Measurements from ENCODE around the gene ARMC12. TPM values are rescaled to one million over a fixed set of nuclear protein-coding genes. Genes with fewer than 3 reads are reported as not detected.

The ARMC12 gene
- total and polyA plus RNA-seq, 8 donors, result 0.45 to 1.7 (median 0.84) TPM

DNA sequence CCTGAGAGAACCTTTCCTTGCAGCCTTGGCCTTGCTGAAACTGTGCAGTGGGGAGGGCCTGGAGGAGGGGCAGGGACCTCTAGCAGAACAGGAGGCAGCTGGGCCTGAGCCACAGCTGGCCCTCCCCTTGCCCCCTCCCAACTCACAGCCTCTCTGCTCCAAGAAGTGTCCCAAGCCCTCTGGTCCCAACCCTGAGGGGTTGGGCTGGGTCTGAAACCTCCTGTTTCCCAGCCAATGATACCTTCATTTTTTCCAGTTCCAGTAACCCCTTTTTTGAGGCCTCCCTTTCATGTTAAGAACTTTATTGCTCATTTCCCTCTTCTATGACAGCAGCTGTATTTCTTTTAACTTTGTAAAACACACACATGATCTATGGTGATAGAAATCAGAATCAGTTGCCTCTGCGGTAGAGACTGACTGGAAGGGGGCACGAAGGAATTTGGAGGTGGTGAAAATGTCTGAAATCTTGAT is 17.9 kb upstream of the ARMC12 start:
- TF ChIP-seq, protein P1, sequence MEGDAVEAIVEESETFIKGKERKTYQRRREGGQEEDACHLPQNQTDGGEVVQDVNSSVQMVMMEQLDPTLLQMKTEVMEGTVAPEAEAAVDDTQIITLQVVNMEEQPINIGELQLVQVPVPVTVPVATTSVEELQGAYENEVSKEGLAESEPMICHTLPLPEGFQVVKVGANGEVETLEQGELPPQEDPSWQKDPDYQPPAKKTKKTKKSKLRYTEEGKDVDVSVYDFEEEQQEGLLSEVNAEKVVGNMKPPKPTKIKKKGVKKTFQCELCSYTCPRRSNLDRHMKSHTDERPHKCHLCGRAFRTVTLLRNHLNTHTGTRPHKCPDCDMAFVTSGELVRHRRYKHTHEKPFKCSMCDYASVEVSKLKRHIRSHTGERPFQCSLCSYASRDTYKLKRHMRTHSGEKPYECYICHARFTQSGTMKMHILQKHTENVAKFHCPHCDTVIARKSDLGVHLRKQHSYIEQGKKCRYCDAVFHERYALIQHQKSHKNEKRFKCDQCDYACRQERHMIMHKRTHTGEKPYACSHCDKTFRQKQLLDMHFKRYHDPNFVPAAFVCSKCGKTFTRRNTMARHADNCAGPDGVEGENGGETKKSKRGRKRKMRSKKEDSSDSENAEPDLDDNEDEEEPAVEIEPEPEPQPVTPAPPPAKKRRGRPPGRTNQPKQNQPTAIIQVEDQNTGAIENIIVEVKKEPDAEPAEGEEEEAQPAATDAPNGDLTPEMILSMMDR (IDR thresholded peaks at IDR 0.05), result no peak
- Histone ChIP-seq H3K27me3 (no peaks in the 10 kb centered on the region), H3K9me3 (no peaks in the 10 kb centered on the region), H3K27ac (peak overlapping the region; percentile 83 to 93), H3K4me3 (no peak overlapping the region), H3K36me3 (no peaks in the 10 kb centered on the region), H3K4me1 (peaks cover 25 to 64% of the 10 kb centered on the region in 2 donors)
- no peak for DNase-seq
- intact Hi-C loops (cut with DNase I), result no loop called here
- no peak for ATAC-seq

DNA sequence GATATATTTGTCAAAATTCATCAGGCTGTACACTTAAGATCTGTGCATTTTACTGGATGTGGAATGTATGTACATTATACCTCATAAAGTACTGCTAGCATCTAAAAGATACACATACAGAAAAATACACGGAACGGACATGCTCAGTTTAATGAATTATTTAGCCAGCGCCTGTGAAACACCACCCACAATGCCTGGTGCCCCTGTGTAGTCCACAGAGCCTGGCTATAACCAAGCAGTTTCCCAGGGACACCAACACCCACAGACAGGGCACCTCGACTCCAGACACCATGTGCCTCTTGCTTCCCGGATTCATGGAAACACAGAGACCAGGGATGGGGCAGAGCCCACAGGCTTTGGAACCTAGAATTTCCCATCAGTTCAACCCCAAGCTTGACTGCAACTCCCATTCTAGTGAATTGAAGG is 17.4 kb upstream of the ARMC12 start:
- ATAC-seq, result peak; percentile 10
- H3K27ac ChIP-seq, result peak overlapping the region; percentile 83 to 93
- TF ChIP-seq, protein P1 (IDR thresholded peaks at IDR 0.05), result no peak

GRCh38 chr6:35719830-35720733 is 16.8 kb upstream of the ARMC12 start:
- peak overlapping the region; percentile 83 to 93 for H3K27ac ChIP-seq
- no peaks in the 10 kb centered on the region for H3K27me3 ChIP-seq
- TF ChIP-seq, protein P1 (IDR thresholded peaks at IDR 0.05), result no peak
- peaks cover 26 to 75% of the 10 kb centered on the region in 2 donors for H3K4me1 ChIP-seq
- no peaks in the 10 kb centered on the region for H3K9me3 ChIP-seq
- intact Hi-C loops (cut with DNase I), result no loop called here
- ATAC-seq (peak; percentile 70), DNase-seq (peak in 3 of 4 donors; percentile 64 to 82 (median 70))
- H3K4me3 ChIP-seq, result peak overlapping the region in 1 of 2 donors; percentile 30
- no peaks in the 10 kb centered on the region for H3K36me3 ChIP-seq

More for the DNA sequence above, 17.4 kb upstream of the ARMC12 start:
- no peaks in the 10 kb centered on the region for H3K27me3 ChIP-seq
- intact Hi-C loops (cut with DNase I), result no loop called here
- H3K9me3 ChIP-seq, result no peaks in the 10 kb centered on the region
- H3K4me1 ChIP-seq, result peaks cover 25 to 69% of the 10 kb centered on the region in 2 donors
- peak overlapping the region in 1 of 2 donors; percentile 30 for H3K4me3 ChIP-seq
- H3K36me3 ChIP-seq, result no peaks in the 10 kb centered on the region
- DNase-seq, result no peak

DNA sequence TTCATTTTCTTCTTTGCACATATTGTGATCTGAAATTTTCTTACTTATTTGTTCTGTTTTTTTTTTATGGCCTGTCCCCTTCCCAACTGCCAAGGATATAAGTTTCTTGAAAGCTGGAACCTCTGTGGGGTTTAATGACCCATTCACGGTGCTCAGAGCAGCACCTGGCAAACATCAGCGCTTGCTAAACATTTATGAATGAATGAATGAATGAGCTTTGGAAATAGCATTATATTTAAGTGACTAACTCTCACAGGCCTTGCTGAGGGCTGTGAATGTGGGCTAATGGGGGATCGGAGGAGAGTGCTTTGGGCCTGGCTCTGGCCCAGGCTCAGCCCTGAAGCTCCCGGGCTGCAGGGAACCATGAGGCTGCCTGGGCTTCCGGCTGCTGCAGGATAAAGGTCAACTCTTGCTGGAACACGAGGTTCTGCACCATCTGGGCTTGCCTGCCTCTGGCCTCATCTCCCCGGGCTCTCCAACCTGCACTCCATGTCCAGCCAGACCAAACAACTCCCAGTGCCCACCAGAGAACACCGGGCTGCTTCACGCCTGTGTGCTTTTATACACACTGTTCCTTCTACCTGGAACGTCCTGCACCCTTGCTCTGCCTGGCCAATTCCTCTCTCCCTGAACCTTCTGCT is 14.6 kb upstream of the ARMC12 start:
- Histone ChIP-seq H3K27ac (no peak overlapping the region), H3K36me3 (no peaks in the 10 kb centered on the region), H3K9me3 (no peaks in the 10 kb centered on the region), H3K4me1 (peaks cover 46 to 96% of the 10 kb centered on the region in 2 donors), H3K27me3 (no peaks in the 10 kb centered on the region), H3K4me3 (no peak overlapping the region)
- TF ChIP-seq, protein P1 (IDR thresholded peaks at IDR 0.05), result no peak
- intact Hi-C loops (cut with DNase I), result no loop called here
- no peak for ATAC-seq
- DNase-seq, result no peak

GRCh38 chr6:35723587-35723986 is 13.2 kb upstream of the ARMC12 start:
- intact Hi-C loops (cut with DNase I), result no loop called here
- peak overlapping the region in 1 of 2 donors; percentile 99 for H3K27ac ChIP-seq
- no peak for ATAC-seq
- peaks cover 52 to 97% of the 10 kb centered on the region in 2 donors for H3K4me1 ChIP-seq
- no peak for DNase-seq
- TF ChIP-seq, protein P1 (IDR thresholded peaks at IDR 0.05), result no peak
- no peaks in the 10 kb centered on the region for H3K27me3 ChIP-seq
- H3K36me3 ChIP-seq, result no peaks in the 10 kb centered on the region
- H3K4me3 ChIP-seq, result no peak overlapping the region
- no peaks in the 10 kb centered on the region for H3K9me3 ChIP-seq

Data from left lung (tissue), 10 donors.